ENCODE results near the gene IZUMO1R. TPM values are rescaled to one million over a fixed set of nuclear protein-coding genes. Genes with fewer than 3 reads are reported as not detected.

Gene IZUMO1R
- total and polyA plus RNA-seq, 2 of the 4 experiments (the other 2 are of a cell fraction): not detected

- intact Hi-C loops (cut with micrococcal nuclease) (no loop called here), dilution Hi-C loops (cut with HindIII; ENCODE audit: low sequenced_read_pairs, unreplicated experiment) (no loop called here), in situ Hi-C loops (cut with MboI; ENCODE audit: low sequenced_read_pairs) (no loop called here)
- Histone ChIP-seq H3K4me2 (ENCODE audit: low read depth, low read length) (no peak overlapping the region), H4K20me1 (ENCODE audit: insufficient read depth, low read length) (no peaks in the 10 kb centered on the region), H3K27ac (ENCODE audit: insufficient read depth, low read length) (no peak overlapping the region), H3K79me1 (ENCODE audit: low read depth in 1 of 2, low read length in 2 of 2) (no peaks in the 10 kb centered on the region), H2BK5ac (ENCODE audit: low read depth, low read length, poor library complexity, severe bottlenecking) (no peak overlapping the region), H3K9ac (ENCODE audit: low read depth, low read length) (no peak overlapping the region), H3K4ac (ENCODE audit: low read depth, low read length) (no peak overlapping the region), H2AK9ac (replicated peaks; ENCODE audit: low read depth, low read length, poor library complexity) (no peak overlapping the region), H3K18ac (ENCODE audit: low read depth, low read length) (no peak overlapping the region), H3K36me3 (ENCODE audit: control insufficient read depth, insufficient read depth, low read length) (no peaks in the 10 kb centered on the region), H2AK5ac (ENCODE audit: low read depth, low read length) (no peak overlapping the region), H3K9me3 (ENCODE audit: control insufficient read depth, insufficient read depth, low read length) (no peaks in the 10 kb centered on the region), H2BK20ac (ENCODE audit: low read depth, low read length) (no peak overlapping the region), H3K56ac (ENCODE audit: extremely low read depth, insufficient read depth, low read length) (no peak overlapping the region), H3K4me3 (ENCODE audit: insufficient read depth, low read depth, low read length) (no peak overlapping the region), H3K14ac (replicated peaks; ENCODE audit: low read depth, low read length) (no peak overlapping the region), H3K4me1 (ENCODE audit: control insufficient read depth, insufficient read depth, low read length) (no peaks in the 10 kb centered on the region), H2BK15ac (ENCODE audit: low read depth, low read length) (no peak overlapping the region), H3K27me3 (ENCODE audit: control insufficient read depth, insufficient read depth, low read length) (no peaks in the 10 kb centered on the region), H4K91ac (ENCODE audit: insufficient read depth, low read depth, low read length) (no peak overlapping the region), H3K9me1 (ENCODE audit: insufficient read depth, low read length) (no peaks in the 10 kb centered on the region), H2BK120ac (ENCODE audit: low read depth, low read length) (no peak overlapping the region), H3K23ac (ENCODE audit: low read depth, low read length) (no peak overlapping the region), H2AFZ (replicated peaks; ENCODE audit: low read length, poor library complexity) (no peak overlapping the region), H4K5ac (ENCODE audit: low read depth, low read length) (no peak overlapping the region), H4K8ac (ENCODE audit: low read depth in 2 of 2, low read length in 2 of 2) (no peak overlapping the region)
- ChIA-PET CTCF (no interaction called here), POLR2A (ENCODE audit: unreplicated experiment) (no interaction called here)
- WGBS, 2 experiments (ENCODE audit: extremely low coverage in 2 of 2, insufficient read length in 1 of 2): no CpG with 5 or more reads among the region's 1 CpG
- ATAC-seq (ENCODE audit: low read depth) (no peak), DNase-seq (no peak)
- no TSS peak for BruUV-seq (replicated peaks)
- TF ChIP-seq MAZ (IDR thresholded peaks at IDR 0.05; ENCODE audit: borderline replicate concordance, low read depth, low read length) (no peak), BHLHE40 (IDR thresholded peaks at IDR 0.05; ENCODE audit: low read depth, low read length) (no peak), NFE2L2 (IDR thresholded peaks at IDR 0.05; ENCODE audit: low read depth, low read length) (no peak), RFX5 (IDR thresholded peaks at IDR 0.05; ENCODE audit: low read depth, low read length) (no peak), RCOR1 (IDR thresholded peaks at IDR 0.05; ENCODE audit: insufficient replicate concordance, low read length) (no peak), SMC3 (IDR thresholded peaks at IDR 0.05; ENCODE audit: low read depth, low read length) (no peak), CTCF (conservative IDR thresholded peaks at IDR 0.05; ENCODE audit: low read depth, low read length) (no peak), MXI1 (IDR thresholded peaks at IDR 0.05; ENCODE audit: borderline replicate concordance, low read depth, low read length) (no peak), FOS (IDR thresholded peaks at IDR 0.05; ENCODE audit: low read depth, low read length) (no peak), CHD1 (IDR thresholded peaks at IDR 0.05; ENCODE audit: low read depth, low read length) (no peak), USF2 (IDR thresholded peaks at IDR 0.05; ENCODE audit: low read depth, low read length) (no peak), CEBPB (IDR thresholded peaks at IDR 0.05; ENCODE audit: low read depth, low read length) (no peak), POLR2A (IDR thresholded peaks at IDR 0.05; ENCODE audit: low read depth, low read length) (no peak), ELK1 (IDR thresholded peaks at IDR 0.05; ENCODE audit: borderline replicate concordance, low read depth, low read length) (no peak), RAD21 (IDR thresholded peaks at IDR 0.05; ENCODE audit: low read length) (no peak)
Observed at GRCh38 chr11:94343495-94343894, 39.1 kb downstream of the IZUMO1R start.

Measured in IMR-90 (cell line).